ENCODE results near the gene RHBDD3.
A peak's percentile ranks its signal among the peaks of the same experiment; 100 is the strongest.
"Not testable (repeated sequence)": the region's sequence is repeated elsewhere in the genome, so short reads cannot be mapped to it uniquely, and the experiment has no call there.

The RHBDD3 gene

GRCh38 chr22:29245626-29246385 is 22.0 kb downstream of the RHBDD3 start:
- DNase-seq: peak; percentile 64

GRCh38 chr22:29244785-29245625 is 22.8 kb downstream of the RHBDD3 start:
- DNase-seq: no peak

- no peak for DNase-seq
Observed at GRCh38 chr22:29243874-29244446, 23.8 kb downstream of the RHBDD3 start.

- DNase-seq: not testable (repeated sequence)
Observed at GRCh38 chr22:29240481-29240880, 27.3 kb downstream of the RHBDD3 start.

GRCh38 chr22:29233277-29233877 is 34.4 kb downstream of the RHBDD3 start:
- DNase-seq: no peak

GRCh38 chr22:29231971-29232959 is 35.5 kb downstream of the RHBDD3 start:
- DNase-seq: no peak

GRCh38 chr22:29230972-29231875 is 36.6 kb downstream of the RHBDD3 start:
- DNase-seq: no peak

GRCh38 chr22:29226351-29226981 is 41.3 kb downstream of the RHBDD3 start:
- no peak for DNase-seq

- DNase-seq: no peak
Observed at GRCh38 chr22:29225422-29226090, 42.2 kb downstream of the RHBDD3 start.

- DNase-seq: no peak
Observed at GRCh38 chr22:29224859-29225410, 42.8 kb downstream of the RHBDD3 start.

GRCh38 chr22:29224121-29224858 is 43.5 kb downstream of the RHBDD3 start:
- DNase-seq: no peak

GRCh38 chr22:29219881-29220670 is 47.7 kb downstream of the RHBDD3 start:
- DNase-seq: no peak

- DNase-seq: not testable (repeated sequence)
Observed at GRCh38 chr22:29219409-29219782, 48.4 kb downstream of the RHBDD3 start.

- no peak for DNase-seq
Observed at GRCh38 chr22:29218758-29219408, 48.9 kb downstream of the RHBDD3 start.

- no peak for DNase-seq
Observed at GRCh38 chr22:29217827-29218757, 49.7 kb downstream of the RHBDD3 start.

All from CD4-positive, alpha-beta T cell treated with Interleukin-15 for 1 hour (primary cell).